ENCODE data around the gene SLC12A8. TPM values are rescaled to one million over a fixed set of nuclear protein-coding genes. Genes with fewer than 3 reads are reported as not detected.

The SLC12A8 gene
- total and polyA plus RNA-seq, 9 of the 15 experiments (the other 6 are each of a cell fraction or from before 2014, with no cell fraction given), result 0.04 to 0.33 (median 0.09) TPM; not detected in 4

DNA sequence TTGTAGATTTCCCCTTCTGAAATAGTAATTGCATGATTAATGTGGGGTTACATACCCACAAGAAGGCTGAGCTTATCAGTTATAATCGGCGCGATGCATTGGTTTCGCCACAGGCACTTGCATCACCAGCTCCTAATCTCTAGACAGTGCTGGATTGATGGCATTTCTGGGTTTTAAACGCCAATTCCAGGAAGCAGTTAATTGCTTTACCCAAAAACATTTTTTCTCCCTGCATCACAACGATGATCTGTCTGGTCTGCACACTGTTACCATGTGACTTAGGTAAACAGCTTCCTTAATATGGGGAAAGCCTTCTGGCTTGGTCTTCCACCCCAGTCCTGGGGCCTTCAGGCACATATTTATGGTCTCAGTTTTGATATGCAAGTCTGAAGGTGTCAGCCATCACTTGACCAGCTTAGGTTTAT, 86.7 kb downstream of the SLC12A8 start (continued):
- TF ChIP-seq, protein P1, sequence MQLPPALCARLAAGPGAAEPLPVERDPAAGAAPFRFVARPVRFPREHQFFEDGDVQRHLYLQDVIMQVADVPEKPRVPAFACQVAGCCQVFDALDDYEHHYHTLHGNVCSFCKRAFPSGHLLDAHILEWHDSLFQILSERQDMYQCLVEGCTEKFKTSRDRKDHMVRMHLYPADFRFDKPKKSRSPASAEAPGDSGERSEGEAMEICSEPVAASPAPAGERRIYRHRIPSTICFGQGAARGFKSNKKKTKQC (CRISPR knock-in tag; IDR thresholded peaks at IDR 0.05), result no peak
- TF ChIP-seq SMAD4 (CRISPR knock-in tag; conservative IDR thresholded peaks at IDR 0.05) (peak; percentile 93), RCOR1 (IDR thresholded peaks at IDR 0.05; ENCODE audit: borderline replicate concordance in 1 of 2, low read depth in 2 of 2, low read length in 2 of 2) (peak in 1 of 2 experiments; percentile 84; a peak in 2 of 4 replicates), ZNF224 (CRISPR knock-in tag; IDR thresholded peaks at IDR 0.05) (no peak), SMARCA4 (IDR thresholded peaks at IDR 0.05) (peak; percentile 15; the same call in 1 of the 2 replicates), HDAC3 (IDR thresholded peaks at IDR 0.05; ENCODE audit: borderline replicate concordance, partially characterized antibody) (peak; percentile 39), XRCC5 (IDR thresholded peaks at IDR 0.05; ENCODE audit: low read depth, low read length) (no peak), ATF7 (IDR thresholded peaks at IDR 0.05) (peak; percentile 54), ZNF311 (CRISPR knock-in tag; IDR thresholded peaks at IDR 0.05) (no peak), ZNF785 (CRISPR knock-in tag; IDR thresholded peaks at IDR 0.05) (no peak), RAD51 (IDR thresholded peaks at IDR 0.05; ENCODE audit: borderline replicate concordance, low read depth) (no peak), ARHGAP35 (IDR thresholded peaks at IDR 0.05; ENCODE audit: partially characterized antibody) (no peak), NUFIP1 (IDR thresholded peaks at IDR 0.05; ENCODE audit: partially characterized antibody) (no peak), FOXA3 (CRISPR knock-in tag; conservative IDR thresholded peaks at IDR 0.05 in 1 of 2, IDR thresholded peaks at IDR 0.05 in 1 of 2) (peak; percentile 49 to 73; a peak in 2 of 4 replicates), PHF8 (IDR thresholded peaks at IDR 0.05; ENCODE audit: borderline replicate concordance, low read length) (no peak), ZC3H11A (IDR thresholded peaks at IDR 0.05; ENCODE audit: low read depth, low read length) (no peak), ZNF184 (CRISPR knock-in tag; IDR thresholded peaks at IDR 0.05) (no peak), HDAC8 (tag; IDR thresholded peaks at IDR 0.05) (no peak), RBM14 (IDR thresholded peaks at IDR 0.05; ENCODE audit: borderline replicate concordance, insufficient read depth, low read depth, low read length) (no peak)
- TF ChIP-seq, protein P2, sequence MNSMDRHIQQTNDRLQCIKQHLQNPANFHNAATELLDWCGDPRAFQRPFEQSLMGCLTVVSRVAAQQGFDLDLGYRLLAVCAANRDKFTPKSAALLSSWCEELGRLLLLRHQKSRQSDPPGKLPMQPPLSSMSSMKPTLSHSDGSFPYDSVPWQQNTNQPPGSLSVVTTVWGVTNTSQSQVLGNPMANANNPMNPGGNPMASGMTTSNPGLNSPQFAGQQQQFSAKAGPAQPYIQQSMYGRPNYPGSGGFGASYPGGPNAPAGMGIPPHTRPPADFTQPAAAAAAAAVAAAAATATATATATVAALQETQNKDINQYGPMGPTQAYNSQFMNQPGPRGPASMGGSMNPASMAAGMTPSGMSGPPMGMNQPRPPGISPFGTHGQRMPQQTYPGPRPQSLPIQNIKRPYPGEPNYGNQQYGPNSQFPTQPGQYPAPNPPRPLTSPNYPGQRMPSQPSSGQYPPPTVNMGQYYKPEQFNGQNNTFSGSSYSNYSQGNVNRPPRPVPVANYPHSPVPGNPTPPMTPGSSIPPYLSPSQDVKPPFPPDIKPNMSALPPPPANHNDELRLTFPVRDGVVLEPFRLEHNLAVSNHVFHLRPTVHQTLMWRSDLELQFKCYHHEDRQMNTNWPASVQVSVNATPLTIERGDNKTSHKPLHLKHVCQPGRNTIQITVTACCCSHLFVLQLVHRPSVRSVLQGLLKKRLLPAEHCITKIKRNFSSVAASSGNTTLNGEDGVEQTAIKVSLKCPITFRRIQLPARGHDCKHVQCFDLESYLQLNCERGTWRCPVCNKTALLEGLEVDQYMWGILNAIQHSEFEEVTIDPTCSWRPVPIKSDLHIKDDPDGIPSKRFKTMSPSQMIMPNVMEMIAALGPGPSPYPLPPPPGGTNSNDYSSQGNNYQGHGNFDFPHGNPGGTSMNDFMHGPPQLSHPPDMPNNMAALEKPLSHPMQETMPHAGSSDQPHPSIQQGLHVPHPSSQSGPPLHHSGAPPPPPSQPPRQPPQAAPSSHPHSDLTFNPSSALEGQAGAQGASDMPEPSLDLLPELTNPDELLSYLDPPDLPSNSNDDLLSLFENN (IDR thresholded peaks at IDR 0.05; ENCODE audit: low read depth in 2 of 2, low read length in 2 of 2), result no peak
- TF ChIP-seq, protein P3, sequence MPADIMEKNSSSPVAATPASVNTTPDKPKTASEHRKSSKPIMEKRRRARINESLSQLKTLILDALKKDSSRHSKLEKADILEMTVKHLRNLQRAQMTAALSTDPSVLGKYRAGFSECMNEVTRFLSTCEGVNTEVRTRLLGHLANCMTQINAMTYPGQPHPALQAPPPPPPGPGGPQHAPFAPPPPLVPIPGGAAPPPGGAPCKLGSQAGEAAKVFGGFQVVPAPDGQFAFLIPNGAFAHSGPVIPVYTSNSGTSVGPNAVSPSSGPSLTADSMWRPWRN (IDR thresholded peaks at IDR 0.05; ENCODE audit: low read depth), result peak; percentile 76
- TF ChIP-seq, protein P4, sequence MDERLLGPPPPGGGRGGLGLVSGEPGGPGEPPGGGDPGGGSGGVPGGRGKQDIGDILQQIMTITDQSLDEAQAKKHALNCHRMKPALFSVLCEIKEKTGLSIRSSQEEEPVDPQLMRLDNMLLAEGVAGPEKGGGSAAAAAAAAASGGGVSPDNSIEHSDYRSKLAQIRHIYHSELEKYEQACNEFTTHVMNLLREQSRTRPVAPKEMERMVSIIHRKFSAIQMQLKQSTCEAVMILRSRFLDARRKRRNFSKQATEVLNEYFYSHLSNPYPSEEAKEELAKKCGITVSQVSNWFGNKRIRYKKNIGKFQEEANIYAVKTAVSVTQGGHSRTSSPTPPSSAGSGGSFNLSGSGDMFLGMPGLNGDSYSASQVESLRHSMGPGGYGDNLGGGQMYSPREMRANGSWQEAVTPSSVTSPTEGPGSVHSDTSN (CRISPR knock-in tag; IDR thresholded peaks at IDR 0.05; ENCODE audit: low read depth), result no peak
- TF ChIP-seq, protein P4 (tag; conservative IDR thresholded peaks at IDR 0.05; ENCODE audit: low read depth), result peak; percentile 78
